Suppressor macrophage treated with lipopolysaccharide for 4 hours (primary cell): ENCODE results near the gene SOX8.

Source experiments
- DNase-seq: peaks from one replicate; pipeline ENCODE4 v3.0.0-alpha.2; 2020

SOX8 gene

DNA sequence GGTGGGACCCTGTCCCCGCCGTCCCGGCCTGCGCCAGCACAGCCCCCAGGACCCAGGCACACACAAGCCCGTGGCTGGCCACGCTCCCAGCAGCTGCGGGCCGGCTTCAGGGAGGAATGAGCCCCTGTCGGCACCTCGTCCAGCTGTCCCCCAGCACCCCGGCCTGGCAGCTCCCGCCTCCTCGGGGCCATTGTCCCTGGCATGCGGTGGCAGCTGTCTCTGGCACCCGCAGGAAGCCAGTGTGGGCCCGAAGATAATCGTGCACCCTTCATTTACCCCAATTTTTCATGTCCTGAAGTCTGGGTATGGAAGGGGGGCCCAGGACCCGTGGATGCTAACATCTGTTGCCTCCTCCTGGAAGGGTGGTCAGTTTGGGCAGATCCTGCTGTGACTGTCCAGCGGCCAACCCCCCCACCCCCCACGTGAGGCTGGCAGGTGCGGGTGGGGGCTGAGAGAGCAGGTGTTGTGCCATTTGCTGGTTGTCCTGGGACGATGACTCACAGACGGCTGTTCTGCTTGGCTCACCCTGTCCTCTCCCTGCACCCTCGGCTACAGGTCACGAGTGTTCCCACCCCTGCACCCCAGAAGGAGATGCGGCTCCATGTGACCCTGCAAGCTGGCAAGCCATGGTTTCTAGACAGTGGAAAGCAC lies 6.8 kb upstream of the SOX8 start:
- no peak for DNase-seq

DNA sequence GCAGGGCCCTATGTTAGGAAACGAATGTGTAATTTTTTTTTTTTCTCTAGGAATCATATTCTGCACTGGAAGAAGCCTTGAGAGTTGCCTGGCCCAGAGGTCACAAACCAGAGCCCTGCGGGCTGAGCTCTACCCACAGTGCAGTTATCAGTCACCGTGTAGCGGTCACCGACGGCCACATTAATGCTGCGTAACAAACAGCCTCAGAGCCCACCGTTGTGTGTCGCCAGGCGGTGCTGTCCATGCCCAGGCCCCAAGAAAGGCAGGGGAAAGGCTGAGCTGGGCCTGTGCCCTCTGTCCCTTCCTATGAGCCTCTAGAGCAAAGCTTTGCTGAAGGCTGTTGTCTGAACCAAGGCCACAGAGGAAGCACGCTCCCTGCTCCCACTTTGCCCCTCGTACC lies 6.3 kb upstream of the SOX8 start:
- DNase-seq = no peak

DNA sequence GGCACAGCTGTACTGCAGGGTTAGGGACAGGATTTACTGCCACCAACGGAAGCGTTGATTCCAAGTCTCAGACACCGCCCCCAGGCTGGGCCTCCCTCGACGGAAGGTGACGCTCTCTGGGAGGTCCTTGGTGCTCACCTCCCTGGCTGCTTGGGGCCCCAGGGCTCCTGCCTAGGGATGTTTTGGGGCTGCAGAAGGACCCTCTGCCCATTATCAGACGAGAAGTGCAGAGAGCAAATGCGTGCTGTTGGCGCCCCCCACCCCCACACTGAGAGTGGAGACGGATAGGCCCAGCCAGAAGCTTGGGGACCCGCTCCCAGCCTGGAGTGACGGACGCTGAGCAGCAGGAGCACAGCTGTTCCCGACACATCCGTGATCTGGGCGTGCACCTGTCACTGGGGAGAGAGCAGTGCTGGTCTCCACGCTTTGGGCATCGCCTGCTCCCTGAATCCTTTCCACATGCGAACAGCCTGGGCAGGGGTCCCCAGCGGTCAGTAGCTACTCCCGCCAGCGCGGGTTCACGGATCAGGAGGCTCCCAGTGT lies 5.1 kb upstream of the SOX8 start:
- DNase-seq = no peak

DNA sequence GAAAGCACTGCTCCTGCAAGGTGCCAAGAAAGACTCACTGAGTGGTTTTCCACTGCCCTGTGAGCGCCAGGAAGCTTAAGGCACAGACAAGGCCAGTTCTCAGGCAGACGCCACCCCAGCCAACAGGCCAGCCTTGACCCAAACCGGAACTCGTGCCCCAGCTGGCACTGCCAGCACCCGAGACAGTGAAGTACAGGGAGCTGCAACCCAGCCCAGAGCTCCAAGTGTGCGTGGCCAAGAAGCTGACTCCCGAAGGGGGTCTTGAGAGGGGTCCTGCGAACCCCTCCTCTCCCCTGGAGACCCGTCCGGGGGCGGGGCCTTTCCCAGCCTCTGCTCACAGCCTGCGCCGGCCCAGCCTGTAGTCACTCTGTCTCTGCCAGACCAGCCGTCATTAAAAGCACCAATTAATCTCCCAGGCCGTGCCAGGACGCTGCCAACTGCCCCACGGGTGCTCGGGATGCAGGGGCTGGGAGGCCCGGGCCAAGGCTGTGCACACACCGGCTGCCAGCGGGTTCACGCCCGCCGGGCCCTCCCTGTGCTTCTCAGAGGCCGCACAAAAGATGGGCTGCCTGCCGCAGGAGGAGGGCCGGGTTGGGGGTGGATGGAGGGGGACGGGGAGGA lies 4.4 kb upstream of the SOX8 start:
- DNase-seq = no peak

DNA sequence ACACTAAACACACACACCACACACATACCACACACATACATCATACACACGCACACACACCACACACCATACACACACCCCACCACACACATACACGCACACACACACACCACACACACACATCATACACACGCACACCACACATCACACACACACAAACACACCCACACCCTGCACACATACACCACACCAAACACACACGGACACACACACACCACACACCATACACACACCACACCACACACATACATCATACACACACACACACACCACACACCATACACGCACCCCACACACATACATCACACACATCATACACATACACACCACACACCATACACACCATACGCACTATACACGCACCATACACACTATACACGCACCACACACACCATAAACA lies 3.7 kb upstream of the SOX8 start:
- DNase-seq = no peak

DNA sequence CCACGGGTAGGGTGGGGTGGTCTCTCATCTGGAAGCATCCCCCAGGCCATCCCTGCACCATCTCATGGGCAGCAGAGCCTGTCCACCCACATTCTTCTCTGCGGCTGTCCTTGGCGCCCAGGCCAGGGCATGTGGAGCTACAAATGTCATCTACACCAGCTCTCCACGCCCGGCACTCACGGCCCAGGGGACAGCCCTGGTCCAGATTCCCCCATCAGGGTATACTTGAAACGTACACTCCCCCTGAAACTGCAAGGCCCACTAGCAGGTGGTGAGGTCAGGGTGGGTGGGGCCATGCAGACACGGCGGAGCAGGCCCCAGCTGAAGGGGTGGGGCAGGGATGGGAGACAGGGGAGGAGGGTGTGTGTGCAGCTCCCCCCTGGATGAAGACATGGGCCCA lies 3.2 kb upstream of the SOX8 start:
- no peak for DNase-seq

DNA sequence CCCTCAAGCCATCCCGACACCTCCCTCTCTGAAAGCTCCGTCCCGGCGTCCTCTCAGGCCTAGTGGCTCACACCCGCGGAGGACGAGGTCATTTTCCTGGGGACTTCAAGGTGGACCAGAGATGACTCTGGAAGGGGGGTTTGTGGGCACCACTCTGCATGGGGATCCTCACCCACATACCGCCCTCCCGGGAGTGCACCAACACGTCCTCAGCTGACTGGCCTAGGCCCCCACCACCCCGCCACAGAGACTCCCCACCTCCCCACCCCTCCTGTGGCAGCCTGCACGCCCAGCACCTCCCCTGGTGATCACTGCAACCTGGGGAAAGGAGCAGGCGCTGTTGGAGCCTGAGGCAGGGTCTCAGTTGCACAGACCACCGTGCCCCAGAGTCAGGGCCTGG lies 2.4 kb upstream of the SOX8 start:
- no peak for DNase-seq

DNA sequence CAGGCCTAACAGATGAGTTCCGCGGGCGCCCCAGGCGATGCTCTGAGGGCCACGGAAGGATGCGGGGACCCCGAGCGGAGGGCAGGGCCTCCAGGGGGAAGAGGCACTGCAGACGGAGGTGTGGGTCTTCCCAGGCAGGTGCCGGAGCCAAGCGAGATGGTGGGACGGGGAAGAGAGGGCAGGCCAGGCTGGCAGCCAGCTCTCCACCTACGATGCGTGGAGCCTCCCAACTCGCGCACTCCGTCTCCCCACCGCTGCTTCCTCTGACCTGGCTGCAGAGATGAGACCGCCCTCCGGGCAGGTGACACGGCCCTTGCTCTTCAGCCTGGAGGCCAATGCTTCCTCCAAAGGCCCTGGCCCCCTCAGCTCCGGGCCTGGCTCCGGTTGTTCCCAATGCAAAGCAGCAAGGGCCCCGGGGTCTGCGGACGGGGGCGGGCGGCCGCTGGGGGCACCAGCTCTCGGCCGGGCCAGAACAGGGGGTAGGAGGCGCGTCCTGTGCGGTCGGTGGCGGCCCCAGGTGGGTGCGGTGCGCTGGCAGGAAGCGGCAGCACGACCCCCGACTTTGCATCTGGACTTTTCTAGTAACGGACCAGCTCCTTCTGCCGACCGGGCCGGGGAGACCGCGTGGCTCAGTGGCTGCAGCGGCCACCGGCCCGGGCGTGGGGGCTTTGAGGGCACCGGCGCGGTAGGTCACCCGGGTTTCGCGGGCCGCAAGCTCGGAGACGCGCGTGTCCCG lies 1.5 kb upstream of the SOX8 start:
- DNase-seq = no peak

DNA sequence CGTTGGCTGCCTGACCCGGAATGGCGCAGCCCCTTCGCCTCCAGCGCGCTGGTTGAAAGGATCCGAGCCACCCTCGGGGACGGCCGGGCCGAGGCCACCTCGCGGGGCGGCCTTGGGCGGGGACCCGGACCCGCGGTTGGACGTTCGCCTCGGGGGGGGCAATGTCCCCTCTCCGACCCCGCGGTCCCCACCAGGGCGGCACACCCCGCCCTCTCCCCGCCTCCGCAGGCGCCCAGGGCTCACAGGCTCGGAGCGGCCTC lies 1.0 kb upstream of the SOX8 start:
- no peak for DNase-seq

DNA sequence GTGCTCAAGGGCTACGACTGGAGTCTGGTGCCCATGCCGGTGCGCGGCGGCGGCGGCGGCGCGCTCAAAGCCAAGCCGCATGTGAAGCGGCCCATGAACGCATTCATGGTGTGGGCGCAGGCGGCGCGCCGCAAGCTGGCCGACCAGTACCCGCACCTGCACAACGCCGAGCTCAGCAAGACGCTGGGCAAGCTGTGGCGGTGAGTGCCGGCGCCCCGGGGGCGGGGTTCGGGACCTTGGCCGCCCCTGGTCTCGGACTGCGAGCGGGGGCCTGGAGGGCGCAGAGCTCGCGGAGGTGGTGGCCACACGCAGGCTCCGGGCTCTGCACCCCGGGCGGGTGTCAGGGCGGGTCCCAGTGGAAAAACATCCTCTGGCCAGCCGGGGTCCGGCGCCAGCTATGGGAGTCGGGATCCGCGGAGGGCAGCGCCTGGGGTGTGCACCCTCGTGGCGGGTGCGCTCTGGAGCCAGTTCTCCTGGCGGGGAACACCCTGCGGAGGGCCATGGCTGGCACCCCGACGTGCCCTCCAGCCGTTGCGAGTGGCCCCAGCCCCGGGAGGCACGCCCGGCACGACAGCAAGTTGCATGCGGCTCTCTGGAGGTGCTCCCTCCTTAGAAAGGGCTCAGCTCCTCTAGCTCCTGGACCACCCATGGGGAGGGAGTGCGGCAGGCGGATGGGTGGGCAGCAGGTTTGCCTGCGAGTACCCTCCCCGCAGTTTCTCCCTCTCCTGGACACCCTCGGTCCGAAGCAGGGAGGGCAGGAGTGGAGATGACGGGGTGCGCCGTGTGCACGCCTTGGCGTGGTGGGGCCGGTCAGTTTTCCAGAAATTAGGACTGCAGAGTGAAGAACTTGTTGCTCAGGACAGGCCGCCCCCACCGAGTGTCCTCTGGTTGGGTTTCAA lies 824 bp downstream of the SOX8 start:
- DNase-seq = no peak

DNA sequence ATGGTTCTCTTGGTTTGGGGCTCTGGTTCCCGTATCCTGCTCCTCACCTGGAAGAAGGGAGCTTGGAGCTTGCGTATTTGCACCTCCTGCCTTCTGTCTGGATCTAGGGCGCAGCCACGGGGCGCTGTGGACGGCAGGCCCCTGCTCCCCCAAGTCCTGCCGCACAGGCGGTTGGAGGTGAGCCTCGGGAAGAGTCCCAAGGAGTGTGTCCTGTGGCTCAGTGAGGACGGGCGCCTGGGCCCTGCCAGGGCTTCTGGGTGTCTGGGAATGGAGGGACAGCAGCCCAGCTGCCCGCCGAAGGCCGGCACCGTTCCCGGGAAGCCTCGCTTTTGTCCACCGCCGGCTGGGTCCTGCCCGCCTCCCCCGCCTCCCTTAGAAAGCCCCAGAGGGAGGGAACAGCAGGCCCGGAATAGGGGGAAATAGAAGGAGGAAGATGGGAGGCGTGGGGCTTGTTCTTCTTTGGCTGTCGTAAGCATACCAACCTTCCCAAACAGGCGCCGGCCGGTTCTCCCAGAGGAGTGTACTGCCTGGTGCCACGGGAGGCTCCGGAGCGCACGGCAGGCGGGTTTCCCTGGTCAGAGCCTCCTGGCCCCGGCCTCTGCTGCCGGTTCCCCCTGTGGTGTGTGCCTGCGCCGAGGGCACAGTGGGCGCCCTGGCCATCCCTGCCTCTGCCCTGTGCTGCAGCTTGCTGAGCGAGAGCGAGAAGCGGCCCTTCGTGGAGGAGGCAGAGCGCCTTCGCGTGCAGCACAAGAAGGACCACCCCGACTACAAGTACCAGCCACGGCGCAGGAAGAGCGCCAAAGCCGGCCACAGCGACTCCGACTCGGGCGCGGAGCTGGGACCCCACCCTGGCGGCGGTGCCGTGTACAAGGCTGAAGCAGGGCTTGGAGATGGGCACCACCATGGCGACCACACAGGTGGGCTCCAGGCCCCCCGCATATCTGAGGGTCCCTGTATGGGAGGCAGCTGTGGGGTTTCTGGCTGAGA lies 1.8 kb downstream of the SOX8 start:
- DNase-seq = no peak

DNA sequence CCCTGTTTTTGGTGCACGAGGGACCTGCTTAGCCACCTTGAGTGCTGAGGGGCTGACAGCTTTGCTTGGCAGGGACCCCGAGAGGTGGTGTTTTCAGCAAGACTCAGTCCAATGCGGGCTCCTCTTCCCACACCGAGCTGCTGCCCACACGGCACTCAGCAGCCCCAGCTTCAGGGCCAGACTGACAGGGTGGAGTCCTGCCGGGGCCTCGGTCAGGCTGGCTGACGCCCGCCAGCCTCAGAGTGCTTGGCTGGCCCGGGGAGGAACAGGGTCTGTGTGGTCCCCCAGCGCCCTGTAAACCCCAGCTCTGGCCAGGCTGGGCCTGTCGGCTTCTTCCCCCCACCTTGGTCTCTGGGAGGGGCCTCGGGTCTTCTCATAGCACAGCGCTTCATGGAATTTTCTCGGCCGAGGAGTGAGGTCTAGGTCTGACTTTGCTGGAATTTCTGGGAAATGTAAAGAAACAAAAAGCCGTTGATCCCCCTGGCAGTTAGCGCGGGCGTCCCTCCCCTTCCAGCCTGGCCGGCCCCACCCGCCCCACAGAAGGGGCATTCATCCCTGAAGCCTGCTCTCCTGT lies 2.6 kb downstream of the SOX8 start:
- DNase-seq = no peak

DNA sequence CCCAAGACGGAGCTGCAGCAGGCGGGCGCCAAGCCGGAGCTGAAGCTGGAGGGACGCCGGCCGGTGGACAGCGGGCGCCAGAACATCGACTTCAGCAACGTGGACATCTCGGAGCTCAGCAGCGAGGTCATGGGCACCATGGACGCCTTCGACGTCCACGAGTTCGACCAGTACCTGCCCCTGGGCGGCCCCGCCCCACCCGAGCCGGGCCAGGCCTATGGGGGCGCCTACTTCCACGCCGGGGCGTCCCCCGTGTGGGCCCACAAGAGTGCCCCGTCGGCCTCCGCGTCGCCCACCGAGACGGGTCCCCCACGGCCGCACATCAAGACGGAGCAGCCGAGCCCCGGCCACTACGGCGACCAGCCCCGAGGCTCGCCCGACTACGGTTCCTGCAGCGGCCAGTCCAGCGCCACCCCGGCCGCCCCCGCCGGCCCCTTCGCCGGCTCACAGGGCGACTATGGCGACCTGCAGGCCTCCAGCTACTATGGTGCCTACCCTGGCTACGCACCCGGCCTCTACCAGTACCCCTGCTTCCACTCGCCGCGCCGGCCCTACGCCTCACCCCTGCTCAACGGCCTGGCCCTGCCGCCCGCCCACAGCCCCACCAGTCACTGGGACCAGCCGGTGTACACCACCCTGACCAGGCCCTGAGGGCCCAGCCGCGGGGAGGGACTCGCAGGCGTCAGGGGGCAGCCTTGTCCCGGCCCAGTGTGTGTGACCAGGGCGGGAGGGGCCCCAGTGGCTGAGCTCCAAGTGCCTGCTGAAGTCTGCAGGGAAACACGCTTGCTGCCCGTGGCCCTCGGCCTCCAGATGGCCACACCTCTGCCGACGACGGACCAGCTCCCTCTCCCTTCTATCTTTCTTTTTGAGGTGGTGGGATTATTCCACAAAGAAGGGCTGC lies 3.4 kb downstream of the SOX8 start:
- DNase-seq = no peak

DNA sequence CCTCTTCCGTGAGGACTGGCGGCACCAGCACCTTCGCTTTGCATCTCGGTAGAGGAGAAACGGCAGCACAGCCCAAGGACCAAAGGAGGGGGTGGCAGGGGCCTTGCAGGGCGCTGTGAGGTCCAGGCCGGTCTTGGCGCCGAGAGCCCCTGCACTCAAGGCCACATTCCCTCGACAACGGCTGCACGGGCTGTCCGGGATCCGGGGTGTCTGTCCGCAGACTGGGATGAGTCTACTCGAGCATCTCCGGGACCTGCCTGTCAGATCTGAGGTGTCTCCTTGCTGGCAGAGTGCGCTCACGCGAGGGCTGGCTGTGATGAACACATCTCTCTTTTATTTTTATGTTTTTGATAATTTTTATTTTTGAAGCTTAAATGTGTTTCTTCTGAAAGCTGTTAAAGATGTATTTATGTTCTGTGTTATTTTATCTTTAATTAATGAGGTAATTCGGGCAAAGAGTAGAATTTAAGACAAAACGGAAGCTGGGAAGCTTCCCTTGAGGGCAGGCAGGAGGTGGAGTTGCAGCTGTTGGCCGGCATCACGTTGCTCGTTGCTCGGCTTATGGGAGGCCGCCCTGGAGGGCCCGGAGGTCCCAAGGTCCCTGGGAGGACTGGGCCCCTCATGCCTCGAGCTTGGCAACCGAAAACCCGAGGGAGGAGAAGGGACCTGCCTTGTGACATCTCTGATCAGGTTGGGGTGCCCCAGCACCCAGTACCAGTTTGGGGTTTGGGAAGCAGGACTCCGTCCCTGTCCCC lies 4.3 kb downstream of the SOX8 start:
- DNase-seq = no peak

DNA sequence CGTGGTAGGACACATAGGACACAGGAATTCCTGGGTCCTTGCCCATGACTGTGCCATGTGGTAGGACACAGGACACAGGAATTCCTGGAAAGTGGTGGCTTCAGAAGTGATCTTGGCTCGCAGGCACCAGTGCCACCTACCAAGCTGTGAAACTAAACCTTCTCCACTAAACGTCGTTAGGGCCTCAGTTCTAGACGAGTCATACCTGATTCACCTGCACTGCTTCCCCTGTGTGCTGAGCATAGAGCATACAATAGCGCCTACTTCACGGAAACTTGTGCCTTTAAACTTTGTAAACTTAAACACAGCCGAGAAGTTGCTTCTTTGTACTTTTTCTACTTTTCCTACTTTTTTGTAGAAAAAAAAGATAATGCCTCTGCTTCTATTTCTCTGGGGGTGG lies 4.8 kb downstream of the SOX8 start:
- no peak for DNase-seq

DNA sequence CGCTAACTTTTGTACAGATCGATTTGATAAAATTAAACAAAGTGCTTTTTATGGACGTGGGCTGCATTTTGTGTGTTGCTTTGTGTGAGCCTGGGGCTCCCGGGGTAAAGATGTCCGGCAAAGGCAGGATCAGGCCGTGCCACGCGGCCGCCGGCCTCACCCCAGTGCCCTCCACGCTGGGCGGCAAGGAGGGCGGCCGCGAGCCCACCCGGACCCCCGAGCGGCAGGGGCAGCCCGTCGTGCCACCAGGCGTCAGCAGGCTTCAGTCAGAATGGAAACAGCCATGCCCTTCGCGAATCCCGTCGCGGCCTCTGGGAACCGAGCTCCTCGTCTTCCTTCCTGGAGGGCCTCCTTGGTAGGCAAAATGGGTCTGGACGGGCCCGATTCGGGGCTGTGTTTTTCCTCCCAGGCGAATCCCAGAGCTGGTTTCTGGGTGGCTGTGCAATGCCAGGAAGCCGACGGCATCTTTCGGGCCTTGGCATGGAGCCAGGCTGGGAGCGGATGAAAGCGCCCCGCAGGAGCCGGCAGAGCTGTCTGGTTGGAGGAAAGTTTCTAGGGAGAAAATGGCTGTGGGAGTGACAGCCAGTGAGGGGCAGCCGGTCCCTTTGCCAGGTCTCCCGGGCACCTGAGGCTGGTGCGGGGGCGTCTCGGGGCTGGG lies 5.5 kb downstream of the SOX8 start:
- no peak for DNase-seq

DNA sequence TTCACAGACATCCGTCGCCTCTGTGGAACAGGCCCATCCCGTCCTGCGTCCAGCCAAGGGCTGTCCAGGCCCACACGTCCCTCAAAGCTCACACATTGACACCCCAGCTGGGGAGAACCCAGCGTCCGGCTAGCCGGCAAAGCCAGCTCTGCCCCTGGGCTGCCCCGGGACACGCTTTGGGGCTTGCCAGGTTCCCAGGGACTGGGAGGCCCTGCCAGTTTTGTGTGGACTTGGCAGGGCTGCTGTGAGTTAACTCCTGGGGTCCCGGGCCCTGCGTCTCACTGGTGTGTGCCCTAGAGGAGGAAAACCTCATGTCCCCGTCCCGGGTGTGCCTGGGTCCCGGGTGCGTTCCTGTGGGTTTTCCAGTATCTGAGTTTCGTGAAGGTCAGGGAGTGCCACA lies 6.3 kb downstream of the SOX8 start:
- no peak for DNase-seq

DNA sequence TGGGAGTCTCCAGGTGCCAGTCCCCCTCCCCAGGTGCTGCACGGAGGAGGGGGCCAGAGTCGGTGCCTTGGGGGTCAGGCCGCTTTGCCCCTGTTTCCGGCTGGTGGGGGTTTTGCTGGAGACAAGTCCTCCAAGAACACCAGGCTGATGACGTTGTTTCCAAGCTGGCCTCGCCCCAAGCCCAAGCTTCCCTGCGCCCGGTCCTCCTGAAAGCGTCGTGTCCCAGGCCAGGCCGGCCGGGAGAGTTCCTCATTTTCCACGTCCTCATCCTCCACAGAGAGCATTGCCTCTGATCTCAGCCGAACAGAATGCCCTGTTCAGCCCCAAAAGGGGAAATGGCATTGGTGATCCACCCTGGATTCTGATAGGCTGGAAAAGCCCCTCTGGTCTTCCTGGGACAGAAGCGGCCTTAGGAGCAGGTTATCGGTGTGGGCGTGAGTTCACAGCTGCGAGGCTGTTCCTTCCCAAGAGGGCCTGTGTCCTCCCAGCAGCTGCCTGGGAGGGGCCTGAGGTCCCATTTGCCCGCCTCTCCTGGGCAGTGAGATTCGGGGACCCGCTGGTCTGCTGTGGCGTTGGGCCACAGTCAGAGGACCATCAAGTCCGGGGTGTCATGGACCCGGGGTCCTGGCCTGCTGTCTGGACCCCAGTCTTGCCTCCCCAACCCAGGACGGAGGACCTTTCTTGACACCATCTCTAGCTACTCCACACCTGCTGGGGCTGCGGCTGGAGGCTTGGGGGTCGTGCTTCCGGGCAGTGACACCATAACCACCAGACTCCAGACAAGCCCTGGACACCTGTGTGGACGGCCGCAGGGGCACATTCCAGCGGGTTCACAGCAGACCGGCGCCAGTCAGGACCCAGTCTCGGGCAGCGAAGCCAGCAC lies 7.1 kb downstream of the SOX8 start:
- DNase-seq = peak; percentile 22
